Mesodermal cell (in vitro differentiated cells): ENCODE data around the gene TMED5.

Experiments used
- H3K27ac ChIP-seq: 2 replicates; pipeline ENCODE4 v1.7.0; 2013; ENCODE audit warnings: mild to moderate bottlenecking, low read depth, low read length, moderate library complexity; ENCODE audit not compliant: severe bottlenecking
- H3K36me3 ChIP-seq: 2 replicates; pipeline ENCODE4 v1.7.1; 2013; ENCODE audit warnings: mild to moderate bottlenecking, low read length, moderate library complexity; ENCODE audit not compliant: control insufficient read depth, insufficient read depth
- H3K4me1 ChIP-seq: one replicate; pipeline ENCODE4 v1.7.1; 2013; ENCODE audit warnings: mild to moderate bottlenecking, low read length; ENCODE audit not compliant: insufficient read depth, control insufficient read depth, poor library complexity, severe bottlenecking
- H3K4me3 ChIP-seq: 2 replicates; pipeline ENCODE4 v1.7.0; 2013; ENCODE audit warnings: low read length, control low read depth, mild to moderate bottlenecking; ENCODE audit not compliant: insufficient read depth, poor library complexity, severe bottlenecking; ENCODE audit errors: extremely low read depth
- H3K9me3 ChIP-seq: 2 replicates; pipeline ENCODE4 v1.7.1; 2013; ENCODE audit warnings: mild to moderate bottlenecking, low read length, moderate library complexity; ENCODE audit not compliant: control insufficient read depth
- WGBS, 2 experiments: methylation state at CpG; one replicate each; pipeline ENCODE4 v1.1.5; 2013; ENCODE audit warnings: missing lambda C conversion rate in 2 of 2; ENCODE audit not compliant: insufficient coverage in 2 of 2; 5-methylcytosine and 5-hydroxymethylcytosine counted together

The TMED5 gene

DNA sequence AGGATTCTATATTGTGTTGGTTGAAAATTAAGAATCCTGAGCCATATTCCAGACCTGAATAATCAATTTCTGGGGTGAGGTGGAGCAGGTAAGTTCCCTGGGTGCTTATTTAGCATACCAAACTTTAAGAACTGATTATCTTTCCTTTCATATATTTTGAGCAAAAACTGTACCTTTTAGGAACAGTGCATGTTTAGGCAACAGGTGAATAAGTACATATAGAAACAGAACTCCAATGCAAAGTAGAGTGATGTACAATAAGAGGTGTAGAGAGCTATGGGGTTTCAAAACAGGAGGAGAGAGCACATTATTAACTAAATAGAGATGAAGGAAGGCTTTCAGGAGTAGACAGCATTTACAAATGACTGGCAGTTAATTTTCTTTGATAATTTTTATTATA lies 28.7 kb downstream of the TMED5 start:
- Histone ChIP-seq H3K36me3 (peaks cover 52% of the 10 kb centered on the region), H3K9me3 (no peaks in the 10 kb centered on the region), H3K4me1 (no peaks in the 10 kb centered on the region), H3K27ac (no peak overlapping the region), H3K4me3 (no peak overlapping the region)

DNA sequence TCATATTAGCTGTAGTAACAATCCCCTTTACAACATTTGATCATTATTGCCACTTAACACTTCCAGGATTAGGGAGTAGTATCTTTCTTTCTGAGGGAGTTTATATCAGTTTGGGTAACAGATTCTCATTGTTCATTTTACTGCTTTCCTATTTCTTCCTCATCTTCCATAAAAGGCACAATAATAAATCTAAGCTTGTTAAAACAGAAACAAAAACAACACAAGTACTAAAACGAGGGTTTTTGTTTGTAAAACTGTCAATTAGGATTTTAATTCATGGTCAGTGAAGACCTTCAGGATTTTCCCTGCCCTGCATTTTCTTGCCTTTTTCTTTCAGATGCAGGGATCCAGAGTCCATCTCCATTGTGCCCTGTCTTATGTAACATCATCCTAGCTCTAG lies 29.5 kb downstream of the TMED5 start:
- Histone ChIP-seq H3K36me3 (peaks cover 52% of the 10 kb centered on the region), H3K4me1 (no peaks in the 10 kb centered on the region), H3K9me3 (no peaks in the 10 kb centered on the region), H3K4me3 (no peak overlapping the region), H3K27ac (no peak overlapping the region)
- WGBS, 2 experiments: 80% methylated on average over 1 of the region's 1 CpG; no CpG with 5 or more reads in 1 of the 2 experiments

DNA sequence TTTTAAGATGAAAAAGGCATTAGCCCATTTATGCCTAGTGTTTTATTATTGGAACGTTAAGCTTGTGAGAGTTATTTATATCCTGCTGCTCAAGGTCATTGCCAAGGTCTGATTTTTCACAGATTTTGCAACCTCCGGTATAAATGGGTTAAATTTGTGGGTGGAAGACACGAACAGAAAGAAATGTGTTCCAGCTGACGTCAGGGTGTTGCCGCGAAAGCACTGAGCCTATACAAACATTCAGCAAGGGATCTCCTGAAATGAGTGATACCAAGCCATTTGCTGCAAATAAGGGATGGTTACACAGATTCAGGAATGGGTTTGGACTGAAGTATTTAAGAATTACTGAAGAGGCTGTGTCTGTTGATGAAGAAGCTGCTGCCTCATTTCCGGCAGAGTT lies 32.2 kb downstream of the TMED5 start:
- Histone ChIP-seq H3K4me3 (no peak overlapping the region), H3K36me3 (peaks cover 43% of the 10 kb centered on the region), H3K4me1 (no peaks in the 10 kb centered on the region), H3K27ac (no peak overlapping the region), H3K9me3 (no peaks in the 10 kb centered on the region)
- 96 to 97% methylated on average over 7 of the region's 7 CpGs for WGBS, 2 experiments

DNA sequence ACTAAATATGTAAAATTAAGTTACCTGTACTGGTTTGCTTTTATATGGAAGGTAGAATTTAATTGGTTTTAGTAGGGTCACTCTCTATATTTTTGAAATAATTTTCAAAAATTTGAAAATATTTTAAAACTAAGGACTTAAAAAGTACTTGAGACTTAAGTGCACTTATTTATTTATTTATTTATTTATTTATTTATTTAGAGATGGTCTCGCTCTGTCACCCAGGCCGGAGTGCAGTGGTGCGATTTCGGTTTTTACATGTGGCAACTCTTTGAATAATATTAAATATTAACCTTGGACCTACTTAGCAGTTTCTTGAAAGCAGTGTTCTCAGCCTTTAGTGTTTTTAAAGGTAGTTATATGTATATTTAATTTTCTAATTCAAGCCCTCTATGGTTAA lies 36.4 kb downstream of the TMED5 start:
- H3K4me1 ChIP-seq: no peaks in the 10 kb centered on the region
- no peak overlapping the region for H3K4me3 ChIP-seq
- H3K36me3 ChIP-seq: peaks cover 43% of the 10 kb centered on the region
- H3K27ac ChIP-seq: no peak overlapping the region
- no peaks in the 10 kb centered on the region for H3K9me3 ChIP-seq
- WGBS, 2 experiments: no CpG with 5 or more reads among the region's 4 CpGs

DNA sequence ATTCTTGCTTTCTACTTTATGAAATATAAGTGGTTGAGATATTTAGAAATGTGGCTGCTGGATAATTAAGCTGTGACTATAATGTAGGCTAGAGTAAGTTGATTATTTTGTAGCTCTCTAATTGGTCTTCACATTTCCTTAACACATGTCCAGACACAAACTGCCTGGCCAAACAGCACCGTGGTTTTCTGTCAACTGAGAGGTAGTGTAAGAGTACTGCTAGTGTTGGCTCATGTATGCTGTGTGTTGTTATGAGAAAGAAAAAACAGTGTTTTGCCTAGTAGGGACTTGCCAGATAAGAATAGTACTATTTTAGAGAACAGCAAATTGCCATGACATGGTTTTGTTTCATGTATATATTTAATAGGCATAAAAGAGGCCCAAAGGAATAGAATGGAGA lies 37.1 kb downstream of the TMED5 start:
- Histone ChIP-seq H3K4me1 (no peaks in the 10 kb centered on the region), H3K36me3 (peaks cover 41% of the 10 kb centered on the region), H3K4me3 (no peak overlapping the region), H3K9me3 (no peaks in the 10 kb centered on the region), H3K27ac (no peak overlapping the region)
- WGBS, 2 experiments: no CpG with 5 or more reads among the region's 1 CpG

DNA sequence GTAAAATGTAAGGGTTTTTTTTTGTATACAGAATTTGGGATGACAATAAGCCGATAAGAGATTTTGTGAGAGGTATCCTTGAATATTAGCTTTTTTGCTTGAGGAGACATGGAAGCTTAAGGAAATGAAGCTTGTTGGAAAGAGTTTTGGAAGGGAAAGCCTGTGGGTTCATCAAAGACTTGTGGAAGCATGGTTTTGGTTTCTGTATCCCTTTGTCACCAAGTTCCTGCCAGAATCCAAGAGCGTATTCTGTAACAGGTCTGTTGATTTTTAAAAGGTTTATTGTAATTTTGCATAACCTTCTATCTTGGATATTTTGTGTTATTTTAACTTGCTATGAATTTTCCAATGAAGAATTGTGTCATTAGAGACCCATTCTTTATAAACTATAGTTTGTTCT lies 38.1 kb downstream of the TMED5 start:
- no peaks in the 10 kb centered on the region for H3K4me1 ChIP-seq
- no peak overlapping the region for H3K27ac ChIP-seq
- H3K36me3 ChIP-seq: peaks cover 44% of the 10 kb centered on the region
- H3K4me3 ChIP-seq: no peak overlapping the region
- 97 to 100% methylated on average over 1 to 2 of the region's 2 CpGs for WGBS, 2 experiments
- no peaks in the 10 kb centered on the region for H3K9me3 ChIP-seq

DNA sequence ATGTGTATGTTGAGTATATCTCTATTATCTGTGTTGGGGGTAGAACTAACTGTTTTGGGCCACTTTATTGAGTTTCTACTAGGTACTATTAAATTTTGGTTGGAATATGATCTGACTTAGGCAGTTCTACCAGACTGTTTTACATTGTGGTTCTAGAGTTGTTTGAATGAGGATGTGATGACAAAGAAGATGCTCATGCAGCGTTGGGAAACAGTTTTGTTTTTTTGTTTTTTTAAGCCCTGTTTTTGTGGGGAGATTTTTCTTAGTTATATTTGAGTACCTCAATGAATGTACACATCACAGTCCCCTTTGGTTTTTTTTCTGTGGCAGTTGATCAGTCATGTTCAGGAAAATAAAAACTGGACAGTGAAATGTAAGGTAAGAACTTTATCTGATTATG lies 40.1 kb downstream of the TMED5 start:
- WGBS, 2 experiments: 80% methylated on average over 1 of the region's 1 CpG; no CpG with 5 or more reads in 1 of the 2 experiments
- Histone ChIP-seq H3K36me3 (peaks cover 58% of the 10 kb centered on the region), H3K4me3 (no peak overlapping the region), H3K9me3 (no peaks in the 10 kb centered on the region), H3K27ac (no peak overlapping the region), H3K4me1 (no peaks in the 10 kb centered on the region)

DNA sequence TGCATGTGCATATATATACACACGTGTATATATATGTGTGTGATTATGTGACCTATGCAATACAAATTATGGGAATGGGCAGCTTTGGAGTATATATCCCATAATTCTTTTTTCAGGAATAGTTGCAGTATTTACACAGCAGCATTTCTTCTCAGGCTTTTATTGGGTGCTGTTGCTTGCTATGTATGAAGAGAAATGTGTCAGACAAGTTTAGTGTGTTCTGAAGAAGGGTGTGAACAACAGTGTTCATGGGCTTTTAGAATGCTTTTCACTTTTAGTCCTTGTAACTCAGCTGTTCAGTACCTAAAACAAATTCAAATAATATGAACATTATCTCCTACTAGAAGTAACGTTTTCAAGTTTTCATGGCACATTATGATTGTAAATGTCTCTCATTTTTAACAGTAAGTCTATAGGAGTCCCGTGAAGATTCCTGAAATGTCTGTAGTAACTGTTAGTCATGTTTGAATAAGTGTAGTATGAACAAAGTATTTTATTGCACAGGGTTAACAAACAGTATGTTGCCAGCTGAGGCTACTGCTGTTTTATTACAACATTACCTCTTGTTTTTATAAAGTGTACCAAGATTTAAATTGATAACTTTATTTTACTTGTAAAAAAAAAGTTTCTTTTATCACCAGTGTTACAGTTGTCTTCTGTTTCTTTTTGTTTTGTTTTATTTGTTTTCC lies 42.5 kb downstream of the TMED5 start:
- peaks cover 66% of the 10 kb centered on the region for H3K36me3 ChIP-seq
- H3K4me1 ChIP-seq: no peaks in the 10 kb centered on the region
- no peak overlapping the region for H3K4me3 ChIP-seq
- H3K9me3 ChIP-seq: no peaks in the 10 kb centered on the region
- H3K27ac ChIP-seq: no peak overlapping the region
- WGBS, 2 experiments: no CpG with 5 or more reads among the region's 3 CpGs

DNA sequence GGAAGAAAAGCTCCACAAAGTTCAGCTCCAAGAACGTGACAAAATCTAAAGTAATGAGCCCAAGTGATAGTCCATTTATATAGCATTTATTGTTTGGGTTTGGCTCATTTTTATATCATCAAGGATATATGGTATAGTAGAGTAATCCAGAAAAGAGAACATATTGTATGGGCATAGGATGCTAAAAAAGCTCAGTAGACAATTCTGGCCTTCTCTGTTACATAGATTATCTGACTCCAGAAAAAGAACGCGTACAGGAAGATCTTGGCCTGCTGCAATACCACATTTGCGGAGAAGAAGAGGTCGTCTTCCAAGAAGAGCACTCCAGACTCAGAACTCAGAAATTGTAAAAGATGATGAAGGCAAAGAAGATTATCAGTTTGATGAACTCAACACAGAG lies 43.8 kb downstream of the TMED5 start:
- Histone ChIP-seq H3K4me3 (no peak overlapping the region), H3K27ac (no peak overlapping the region), H3K9me3 (no peaks in the 10 kb centered on the region), H3K36me3 (peaks cover 73% of the 10 kb centered on the region), H3K4me1 (no peaks in the 10 kb centered on the region)
- 100% methylated on average over 1 of the region's 5 CpGs; no CpG with 5 or more reads in 1 of the 2 experiments for WGBS, 2 experiments

DNA sequence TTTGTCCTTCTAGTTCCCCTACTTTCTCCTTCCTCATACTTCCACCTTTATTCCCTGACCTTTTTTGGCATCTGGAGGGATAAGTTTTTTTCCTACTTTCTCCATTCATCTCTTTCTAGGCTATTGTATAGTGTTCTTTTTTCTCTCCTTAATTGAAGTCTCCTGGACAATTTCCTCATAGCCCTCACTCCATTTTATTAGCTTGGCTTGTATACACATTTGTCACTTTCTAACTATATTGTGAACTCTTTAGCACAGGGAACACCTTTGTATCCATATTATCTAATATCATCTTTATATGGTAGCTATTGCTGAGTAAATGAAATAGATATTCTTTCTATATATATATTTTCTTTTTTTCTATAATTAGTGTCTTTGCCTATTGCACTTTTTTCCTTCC lies 47.6 kb downstream of the TMED5 start:
- Histone ChIP-seq H3K27ac (no peak overlapping the region), H3K4me1 (no peaks in the 10 kb centered on the region), H3K4me3 (no peak overlapping the region), H3K9me3 (no peaks in the 10 kb centered on the region), H3K36me3 (peaks cover 68% of the 10 kb centered on the region)

DNA sequence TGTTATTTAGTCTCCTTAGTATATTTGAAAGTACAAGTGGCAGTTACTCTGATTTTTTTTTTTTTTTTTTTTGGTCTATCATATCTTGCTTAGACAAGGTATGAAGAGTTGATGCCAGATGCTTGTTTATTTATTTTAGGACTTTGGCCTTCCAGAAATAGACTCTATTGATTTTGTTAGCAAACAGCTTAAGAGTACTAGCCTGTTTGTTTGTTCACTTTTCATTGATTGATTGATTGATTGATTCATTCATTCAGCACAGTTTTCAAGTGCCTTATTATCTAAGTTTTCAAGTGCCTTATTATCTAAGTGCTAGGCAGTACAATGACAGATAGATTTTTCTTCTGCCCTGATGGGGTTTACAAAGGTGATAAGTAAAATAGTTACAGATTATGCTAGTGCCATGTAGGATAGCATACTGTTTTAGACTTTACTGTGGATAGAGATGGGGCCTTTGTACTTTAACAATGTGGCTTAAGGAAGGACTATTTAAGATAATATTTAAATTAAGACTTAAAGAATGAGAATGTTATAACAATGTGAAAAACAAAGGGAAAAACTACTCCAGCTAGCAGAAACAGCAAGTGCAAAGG lies 50.6 kb downstream of the TMED5 start:
- peaks cover 60% of the 10 kb centered on the region for H3K36me3 ChIP-seq
- no peaks in the 10 kb centered on the region for H3K4me1 ChIP-seq
- no peaks in the 10 kb centered on the region for H3K9me3 ChIP-seq
- H3K4me3 ChIP-seq: no peak overlapping the region
- no peak overlapping the region for H3K27ac ChIP-seq
